ENCODE results near the gene PARP11.

The PARP11 gene

DNA sequence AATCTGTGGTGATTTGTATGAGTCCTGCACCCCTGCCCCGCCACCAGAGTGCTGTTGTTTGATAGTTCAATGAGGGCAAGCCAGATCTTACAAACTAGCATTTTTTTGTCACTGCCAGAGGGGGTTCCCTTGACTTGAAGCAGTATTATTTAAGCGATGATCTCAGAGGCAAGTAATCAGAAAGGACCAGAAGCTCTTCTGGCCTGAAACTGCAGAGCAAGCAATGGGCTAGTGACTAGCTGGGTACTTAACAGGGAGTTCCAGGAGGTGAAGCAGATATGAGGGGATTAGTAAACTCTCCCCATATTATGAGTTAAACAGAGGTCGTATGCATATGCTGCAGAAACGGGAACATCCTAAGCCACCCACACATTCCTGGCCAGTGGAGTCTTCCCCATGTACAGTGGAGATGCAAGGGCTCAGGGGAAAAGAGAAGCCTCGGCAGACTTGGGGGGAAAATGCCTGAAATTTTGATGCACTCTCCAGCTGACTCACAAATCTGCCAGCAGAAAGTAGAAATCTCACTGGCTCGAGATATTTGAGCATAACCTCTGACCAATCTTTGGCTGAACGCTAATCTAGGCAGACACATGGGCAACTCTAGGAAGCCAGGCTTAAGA is 112.0 kb downstream of the PARP11 start:
- no peak for DNase-seq

DNA sequence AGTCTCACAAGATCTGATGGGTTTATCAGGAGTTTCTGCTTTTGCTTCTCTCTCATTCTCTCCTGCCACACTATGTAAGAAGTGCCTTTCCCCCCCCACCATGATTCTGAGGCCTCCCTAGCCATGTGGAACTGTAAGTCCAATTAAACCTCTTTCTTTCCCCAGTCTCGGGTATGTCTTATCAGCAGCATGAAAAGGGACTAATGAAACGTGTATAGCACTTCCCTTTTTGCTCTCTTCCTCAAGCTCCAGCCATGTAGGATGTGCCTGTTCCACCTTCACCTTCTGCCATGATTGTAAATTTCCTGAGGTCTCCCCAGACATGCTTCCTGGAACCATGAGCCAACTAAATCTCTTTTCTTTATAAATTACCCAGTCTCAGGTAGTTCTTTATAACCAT is 113.3 kb downstream of the PARP11 start:
- no peak for DNase-seq

All from activated CD4-positive, alpha-beta T cell treated with anti-CD3 and anti-CD28 coated beads, Interleukin-2, amount 50 U/mL, for 48 hours (primary cell).